Omental fat pad (tissue), 4 donors: Measurements from ENCODE around the gene PCYOX1L. TPM values are rescaled to one million over a fixed set of nuclear protein-coding genes. Genes with fewer than 3 reads are reported as not detected.

ENCODE experiments used
- ATAC-seq: fragments of 150-250 bp; one replicate; pipeline ENCODE4 v1.9.1; 2016; ENCODE audit warnings: mild to moderate bottlenecking, moderate library complexity; ENCODE audit not compliant: low FRiP score
- DNase-seq: peaks from one replicate; pipeline ENCODE4 v3.0.0-alpha.2; 2019; ENCODE audit warnings: low spot score
- CTCF ChIP-seq, 3 donors: fragments of 450-650 bp; IDR thresholded peaks; one replicate each; pipeline ENCODE4 v1.5.1; 2016 to 2017; ENCODE audit warnings: antibody characterized with exemption in 3 of 3, mild to moderate bottlenecking in 3 of 3, moderate library complexity in 2 of 3
- total RNA-seq, 4 donors: library from RNA; depleted of rRNA; stranded (reverse); fragments of >200 nt; gene quantifications; one replicate each; pipeline ENCODE4 v1.1.0, GENCODE V29; 2016

The PCYOX1L gene
- total RNA-seq, 4 donors from 2014 or later, result 2.3 to 3.9 (median 2.5) TPM

GRCh38 chr5:149376711-149377447 lies 19.0 kb downstream of the PCYOX1L start:
- ATAC-seq, result no peak
- TF ChIP-seq CTCF (IDR thresholded peaks at IDR 0.05), result no peak

GRCh38 chr5:149378241-149378820 lies 20.5 kb downstream of the PCYOX1L start:
- no peak for DNase-seq
- TF ChIP-seq CTCF (IDR thresholded peaks at IDR 0.05), result no peak
- ATAC-seq, result no peak

More at GRCh38 chr5:149376711-149377447, 19.0 kb downstream of the PCYOX1L start:
- no peak for DNase-seq

GRCh38 chr5:149379177-149379761 lies 21.4 kb downstream of the PCYOX1L start, which contains the start of gene IL17B:
TSS of gene IL17B (minus strand) at chr5:149379292. CDS start at chr5:149379225, 67 bp downstream.
- TF ChIP-seq CTCF (IDR thresholded peaks at IDR 0.05), result no peak
- DNase-seq (no peak), ATAC-seq (no peak)

GRCh38 chr5:149379818-149380374 lies 22.1 kb downstream of the PCYOX1L start:
- DNase-seq (no peak), ATAC-seq (no peak)
- TF ChIP-seq CTCF (IDR thresholded peaks at IDR 0.05), result no peak

GRCh38 chr5:149380466-149381121 lies 22.7 kb downstream of the PCYOX1L start:
- no peak for DNase-seq
- no peak for TF ChIP-seq CTCF (IDR thresholded peaks at IDR 0.05)
- no peak for ATAC-seq

- no peak for ATAC-seq
- no peak for TF ChIP-seq CTCF (IDR thresholded peaks at IDR 0.05)
- no peak for DNase-seq
Measured at GRCh38 chr5:149381261-149381985, 23.6 kb downstream of the PCYOX1L start.
